KMS-11 (cell line): ENCODE measurements around the gene UQCR11.

Source experiments
- H2AFZ ChIP-seq: fragments of 200-600 bp; sonication (generic); 2 replicates; pipeline ENCODE4 v1.6.1; 2016; ENCODE audit warnings: antibody characterized with exemption, mixed run types, low read depth
- H3K27ac ChIP-seq: fragments of 200-600 bp; sonication (generic); 2 replicates; pipeline ENCODE4 v1.6.1; 2016; ENCODE audit warnings: mild to moderate bottlenecking, mixed run types
- H3K27me3 ChIP-seq: fragments of 200-600 bp; sonication (generic); 2 replicates; pipeline ENCODE4 v1.6.1; 2017; ENCODE audit warnings: mild to moderate bottlenecking, low read depth, mixed run types, moderate library complexity; ENCODE audit not compliant: insufficient read depth
- H3K36me3 ChIP-seq: fragments of 200-600 bp; sonication (generic); 2 replicates; pipeline ENCODE4 v1.6.1; 2017; ENCODE audit warnings: mild to moderate bottlenecking, mixed run types; ENCODE audit not compliant: insufficient read depth
- H3K4me1 ChIP-seq: fragments of 200-600 bp; sonication (generic); 2 replicates; pipeline ENCODE4 v1.6.1; 2016; ENCODE audit warnings: mild to moderate bottlenecking, low read depth, mixed run types; ENCODE audit not compliant: poor library complexity, severe bottlenecking
- H3K4me2 ChIP-seq: fragments of 200-600 bp; sonication (generic); 2 replicates; pipeline ENCODE4 v1.7.0; 2016; ENCODE audit warnings: mild to moderate bottlenecking, mixed run types
- H3K4me3 ChIP-seq: fragments of 200-600 bp; sonication (generic); IDR thresholded peaks from 2 replicates; pipeline ENCODE4 v1.6.1; 2017; ENCODE audit warnings: low read depth, low read length, mixed read lengths; ENCODE audit not compliant: insufficient read depth
- H3K79me2 ChIP-seq: fragments of 200-600 bp; sonication (generic); 2 replicates; pipeline ENCODE4 v1.6.1; 2016; ENCODE audit warnings: low read depth, mixed run types; ENCODE audit not compliant: insufficient read depth
- H3K9ac ChIP-seq: fragments of 200-600 bp; sonication (generic); 2 replicates; pipeline ENCODE4 v1.6.1; 2016; ENCODE audit warnings: mild to moderate bottlenecking, mixed run types
- H4K20me1 ChIP-seq: fragments of 200-600 bp; sonication (generic); 2 replicates; pipeline ENCODE4 v1.6.1; 2016; ENCODE audit warnings: mild to moderate bottlenecking, mixed run types; ENCODE audit not compliant: insufficient read depth
- TF ChIP-seq, protein P1 (sequence below): fragments of 200-600 bp; sonication (generic); conservative IDR thresholded peaks from 2 replicates; pipeline ENCODE4 v1.6.1; 2017; ENCODE audit warnings: low read depth, mild to moderate bottlenecking, antibody characterized with exemption, low read length, moderate library complexity, mixed read lengths

UQCR11 gene

DNA sequence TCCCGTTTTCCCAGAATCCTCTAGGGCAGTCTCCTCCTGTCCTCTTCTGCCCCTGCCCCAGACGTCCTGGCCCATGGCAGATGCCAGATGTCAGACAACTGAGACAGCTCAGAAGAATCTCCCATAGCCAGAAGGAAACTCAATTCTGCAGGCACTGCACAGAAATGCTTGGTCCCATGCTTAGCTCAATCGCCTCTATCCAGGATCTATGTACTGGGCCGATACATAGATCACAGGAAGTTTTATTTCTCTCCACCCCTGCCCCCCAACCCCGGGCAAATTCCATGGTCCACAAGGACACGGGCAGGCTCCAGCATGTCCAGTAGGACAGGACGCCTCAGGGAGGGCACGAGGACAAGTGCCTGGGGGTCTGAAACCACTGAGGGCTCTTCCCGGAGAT lies 17.4 kb downstream of the UQCR11 start:
- TF ChIP-seq, protein P1, sequence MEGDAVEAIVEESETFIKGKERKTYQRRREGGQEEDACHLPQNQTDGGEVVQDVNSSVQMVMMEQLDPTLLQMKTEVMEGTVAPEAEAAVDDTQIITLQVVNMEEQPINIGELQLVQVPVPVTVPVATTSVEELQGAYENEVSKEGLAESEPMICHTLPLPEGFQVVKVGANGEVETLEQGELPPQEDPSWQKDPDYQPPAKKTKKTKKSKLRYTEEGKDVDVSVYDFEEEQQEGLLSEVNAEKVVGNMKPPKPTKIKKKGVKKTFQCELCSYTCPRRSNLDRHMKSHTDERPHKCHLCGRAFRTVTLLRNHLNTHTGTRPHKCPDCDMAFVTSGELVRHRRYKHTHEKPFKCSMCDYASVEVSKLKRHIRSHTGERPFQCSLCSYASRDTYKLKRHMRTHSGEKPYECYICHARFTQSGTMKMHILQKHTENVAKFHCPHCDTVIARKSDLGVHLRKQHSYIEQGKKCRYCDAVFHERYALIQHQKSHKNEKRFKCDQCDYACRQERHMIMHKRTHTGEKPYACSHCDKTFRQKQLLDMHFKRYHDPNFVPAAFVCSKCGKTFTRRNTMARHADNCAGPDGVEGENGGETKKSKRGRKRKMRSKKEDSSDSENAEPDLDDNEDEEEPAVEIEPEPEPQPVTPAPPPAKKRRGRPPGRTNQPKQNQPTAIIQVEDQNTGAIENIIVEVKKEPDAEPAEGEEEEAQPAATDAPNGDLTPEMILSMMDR: no peak
- H3K4me2 ChIP-seq: no peak overlapping the region
- H3K27ac ChIP-seq: no peak overlapping the region
- no peaks in the 10 kb centered on the region for H3K36me3 ChIP-seq
- H2AFZ ChIP-seq: no peak overlapping the region
- H3K4me3 ChIP-seq: no peak overlapping the region
- no peaks in the 10 kb centered on the region for H3K27me3 ChIP-seq
- H3K79me2 ChIP-seq: peaks cover 50% of the 10 kb centered on the region
- H3K9ac ChIP-seq: no peak overlapping the region
- H3K4me1 ChIP-seq: peaks cover 14% of the 10 kb centered on the region
- no peaks in the 10 kb centered on the region for H4K20me1 ChIP-seq

DNA sequence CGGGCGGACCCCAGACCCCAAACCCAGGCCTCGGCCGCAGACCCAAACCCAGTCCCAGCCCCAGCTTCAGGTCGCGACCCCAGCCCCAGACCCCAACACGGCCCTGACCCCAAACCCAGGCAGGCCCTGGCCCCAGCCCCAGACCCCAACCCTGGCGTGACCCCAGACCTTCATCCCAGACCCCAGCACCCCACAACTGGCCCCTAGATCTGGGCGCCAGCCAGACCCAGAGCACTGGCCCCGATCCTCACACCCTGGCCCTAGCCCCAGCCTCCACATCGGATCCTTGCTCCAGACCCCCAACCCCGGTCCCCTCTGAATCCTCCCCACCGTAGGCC lies 20.1 kb downstream of the UQCR11 start:
- Histone ChIP-seq H3K9ac (no peak overlapping the region), H2AFZ (no peak overlapping the region), H3K4me1 (peaks cover 9% of the 10 kb centered on the region), H3K4me2 (no peak overlapping the region), H3K36me3 (no peaks in the 10 kb centered on the region), H3K27ac (no peak overlapping the region), H3K27me3 (no peaks in the 10 kb centered on the region), H3K79me2 (peaks cover 31% of the 10 kb centered on the region), H4K20me1 (no peaks in the 10 kb centered on the region), H3K4me3 (no peak overlapping the region)
- TF ChIP-seq, protein P1: no peak

DNA sequence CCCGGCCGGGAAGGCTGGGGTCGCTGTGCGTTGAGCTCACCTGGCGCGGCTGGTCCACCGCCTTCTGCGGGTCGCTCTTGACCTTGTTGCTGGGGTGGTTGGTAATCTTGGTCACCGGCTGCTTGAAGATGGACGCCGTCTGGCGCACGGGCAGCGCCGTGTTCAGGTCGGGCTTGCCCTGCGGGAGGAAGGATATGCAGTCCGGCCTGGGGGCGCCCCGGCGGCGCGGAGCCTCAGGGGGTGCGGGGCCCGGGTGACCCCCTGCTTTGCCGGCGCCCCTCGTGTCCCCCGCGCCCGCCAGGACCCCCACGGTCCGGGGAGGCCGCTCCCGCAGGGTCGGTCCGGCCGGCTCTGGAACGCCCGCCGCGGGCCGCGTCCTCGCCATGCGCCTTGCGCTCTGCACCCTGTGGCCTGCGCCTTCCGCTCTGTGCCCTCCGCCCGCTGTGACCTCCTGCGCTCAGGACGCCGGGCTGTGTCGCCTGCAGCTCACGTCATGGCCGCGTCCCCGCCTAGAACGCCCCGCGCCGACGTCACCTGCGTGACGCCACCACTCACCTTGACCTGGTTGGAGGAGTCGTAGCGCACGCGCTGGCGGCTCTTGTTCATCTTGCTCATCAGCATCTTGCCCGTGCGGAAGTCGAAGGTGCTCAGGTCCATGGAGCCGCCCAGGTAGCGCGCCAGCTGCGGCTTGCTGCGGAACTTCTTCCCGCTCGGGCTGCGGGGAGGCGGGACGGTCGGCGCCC lies 20.6 kb downstream of the UQCR11 start:
- Histone ChIP-seq H3K4me3 (no peak overlapping the region), H4K20me1 (no peaks in the 10 kb centered on the region), H3K27ac (no peak overlapping the region), H3K36me3 (no peaks in the 10 kb centered on the region), H3K4me2 (no peak overlapping the region), H3K27me3 (no peaks in the 10 kb centered on the region), H3K4me1 (peaks cover 3% of the 10 kb centered on the region), H3K79me2 (peaks cover 26% of the 10 kb centered on the region), H3K9ac (no peak overlapping the region), H2AFZ (no peak overlapping the region)
- TF ChIP-seq, protein P1: no peak

DNA sequence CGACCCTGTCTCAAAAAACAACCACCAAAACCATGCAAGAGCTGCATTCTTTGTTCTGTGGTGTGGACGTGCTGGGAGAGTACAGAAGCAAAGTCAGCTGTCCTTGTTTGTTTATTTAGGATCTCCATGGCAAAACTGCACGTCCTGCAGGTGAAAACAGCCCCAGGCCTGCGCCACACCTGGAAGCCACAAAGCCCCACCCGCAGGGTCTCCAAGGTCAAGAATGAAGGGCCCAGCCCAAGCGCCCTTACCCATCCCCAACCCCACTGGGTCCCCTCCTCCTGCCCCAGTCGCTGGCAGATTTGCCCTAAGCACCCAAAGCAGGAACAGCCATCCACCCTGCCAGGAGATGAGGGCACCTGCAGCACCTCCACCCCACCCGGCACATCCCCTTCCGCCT lies 23.1 kb downstream of the UQCR11 start:
- Histone ChIP-seq H3K9ac (no peak overlapping the region), H2AFZ (no peak overlapping the region), H3K79me2 (peaks cover 3% of the 10 kb centered on the region; the same call in 1 of the 2 replicates), H3K27ac (no peak overlapping the region), H3K4me2 (no peak overlapping the region), H3K36me3 (no peaks in the 10 kb centered on the region), H3K4me3 (no peak overlapping the region), H3K27me3 (no peaks in the 10 kb centered on the region), H3K4me1 (no peaks in the 10 kb centered on the region), H4K20me1 (no peaks in the 10 kb centered on the region)
- TF ChIP-seq, protein P1: no peak
